Measurements from ENCODE around the gene CTNNBL1. TPM values are rescaled to one million over a fixed set of nuclear protein-coding genes. Genes with fewer than 3 reads are reported as not detected.
"Not testable (repeated sequence)": the region's sequence is repeated elsewhere in the genome, so short reads cannot be mapped to it uniquely, and the experiment has no call there.

CTNNBL1 gene
- total and polyA plus RNA-seq, 7 donors = 26.7 to 44.0 (median 37.9) TPM

GRCh38 chr20:37697314-37697713 is 3.5 kb downstream of the CTNNBL1 start:
- no peak for ATAC-seq
- intact Hi-C loops (cut with DNase I) = no loop called here
- no peaks in the 10 kb centered on the region for H3K27me3 ChIP-seq (ENCODE audit: insufficient read depth in 3 of 3, low read length in 2 of 3)
- peaks cover 24% of the 10 kb centered on the region for H3K4me1 ChIP-seq
- peaks cover 0 to 15% of the 10 kb centered on the region in 2 donors for H3K36me3 ChIP-seq (ENCODE audit: insufficient read depth in 1 of 2, low read depth in 1 of 2)
- DNase-seq = no peak
- no peak overlapping the region for H3K4me3 ChIP-seq
- WGBS, 3 donors = 89 to 93% (median 92%) methylated on average over 4 of the region's 4 CpGs
- no peaks in the 10 kb centered on the region for H3K9me3 ChIP-seq
- H3K27ac ChIP-seq = no peak overlapping the region
- no peak for TF ChIP-seq CTCF (IDR thresholded peaks at IDR 0.05)

- ATAC-seq = no peak
- peaks cover 24% of the 10 kb centered on the region for H3K4me1 ChIP-seq
- no peak for DNase-seq
Observed at GRCh38 chr20:37699202-37699601, 5.4 kb downstream of the CTNNBL1 start.

GRCh38 chr20:37700301-37700700 is 6.5 kb downstream of the CTNNBL1 start:
- no peaks in the 10 kb centered on the region for H3K9me3 ChIP-seq
- no peaks in the 10 kb centered on the region for H3K27me3 ChIP-seq (ENCODE audit: insufficient read depth in 3 of 3, low read length in 2 of 3)
- no peak overlapping the region for H3K27ac ChIP-seq
- H3K4me3 ChIP-seq = no peak overlapping the region
- peaks cover 16% of the 10 kb centered on the region for H3K4me1 ChIP-seq
- intact Hi-C loops (cut with DNase I) = no loop called here
- no peak for TF ChIP-seq CTCF (IDR thresholded peaks at IDR 0.05)
- no peak for DNase-seq
- ATAC-seq = no peak
- H3K36me3 ChIP-seq (ENCODE audit: insufficient read depth in 1 of 2, low read depth in 1 of 2) = peaks cover 0 to 12% of the 10 kb centered on the region in 2 donors
- 95 to 98% (median 96%) methylated on average over 4 of the region's 4 CpGs for WGBS, 3 donors

More at GRCh38 chr20:37699202-37699601, 5.4 kb downstream of the CTNNBL1 start:
- no peak overlapping the region for H3K27ac ChIP-seq
- H3K27me3 ChIP-seq (ENCODE audit: insufficient read depth in 3 of 3, low read length in 2 of 3) = no peaks in the 10 kb centered on the region
- intact Hi-C loops (cut with DNase I) = no loop called here
- 42 to 61% (median 48%) methylated on average over 2 of the region's 2 CpGs for WGBS, 3 donors
- no peaks in the 10 kb centered on the region for H3K9me3 ChIP-seq
- no peak for TF ChIP-seq CTCF (IDR thresholded peaks at IDR 0.05)
- no peak overlapping the region for H3K4me3 ChIP-seq
- peaks cover 0 to 15% of the 10 kb centered on the region in 2 donors for H3K36me3 ChIP-seq (ENCODE audit: insufficient read depth in 1 of 2, low read depth in 1 of 2)

GRCh38 chr20:37701676-37702075 is 7.8 kb downstream of the CTNNBL1 start:
- H3K4me1 ChIP-seq; DNase-seq; H3K9me3 ChIP-seq; H3K27ac ChIP-seq; ATAC-seq; H3K27me3 ChIP-seq (ENCODE audit: insufficient read depth in 3 of 3, low read length in 2 of 3); H3K36me3 ChIP-seq (ENCODE audit: insufficient read depth in 1 of 2, low read depth in 1 of 2); H3K4me3 ChIP-seq; intact Hi-C loops (cut with DNase I): not testable (repeated sequence)
- 89 to 95% (median 92%) methylated on average over 17 of the region's 17 CpGs for WGBS, 3 donors

- H3K4me1 ChIP-seq = peaks cover 8% of the 10 kb centered on the region
- 88 to 96% (median 95%) methylated on average over 1 of the region's 1 CpG for WGBS, 3 donors
Observed at GRCh38 chr20:37702403-37703034, 8.7 kb downstream of the CTNNBL1 start.

More at GRCh38 chr20:37702403-37703034, 8.7 kb downstream of the CTNNBL1 start:
- no peak overlapping the region for H3K4me3 ChIP-seq
- H3K27ac ChIP-seq = no peak overlapping the region
- H3K36me3 ChIP-seq (ENCODE audit: insufficient read depth in 1 of 2, low read depth in 1 of 2) = peaks cover 0 to 3% of the 10 kb centered on the region in 2 donors
- no peak for ATAC-seq
- no peak for DNase-seq
- H3K9me3 ChIP-seq = no peaks in the 10 kb centered on the region
- H3K27me3 ChIP-seq (ENCODE audit: insufficient read depth in 3 of 3, low read length in 2 of 3) = no peaks in the 10 kb centered on the region
- no peak for TF ChIP-seq CTCF (IDR thresholded peaks at IDR 0.05)
- intact Hi-C loops (cut with DNase I) = no loop called here
